ENCODE measurements around the gene GXYLT1.

DNA sequence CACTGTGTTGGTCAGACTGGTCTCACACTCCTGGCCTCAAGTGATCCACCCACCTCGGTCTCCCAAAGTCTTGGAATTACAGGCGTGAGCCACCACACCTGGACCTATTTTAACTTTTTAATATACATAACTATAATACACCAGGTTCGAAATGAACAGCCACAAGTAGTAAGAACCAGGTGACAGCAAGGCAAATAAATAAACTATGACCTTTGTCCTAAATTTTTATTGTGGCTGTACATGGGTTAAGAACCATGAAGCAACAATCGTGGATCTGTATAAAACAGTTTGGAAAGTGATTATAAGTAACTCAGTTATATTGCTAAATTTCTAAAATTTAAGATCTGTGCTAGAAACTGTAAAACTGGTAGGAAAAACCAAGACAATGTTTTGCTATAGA lies 41.5 kb downstream of the GXYLT1 start:
- TF ChIP-seq TARDBP (IDR thresholded peaks at IDR 0.05) (no peak), TCFL5 (CRISPR knock-in tag; conservative IDR thresholded peaks at IDR 0.05) (no peak), RFX5 (IDR thresholded peaks at IDR 0.05; ENCODE audit: low read depth, low read length) (no peak), TRIM28 (IDR thresholded peaks at IDR 0.05) (no peak), SETDB1 (IDR thresholded peaks at IDR 0.05; ENCODE audit: low read length) (no peak)
- TF ChIP-seq, protein P1, sequence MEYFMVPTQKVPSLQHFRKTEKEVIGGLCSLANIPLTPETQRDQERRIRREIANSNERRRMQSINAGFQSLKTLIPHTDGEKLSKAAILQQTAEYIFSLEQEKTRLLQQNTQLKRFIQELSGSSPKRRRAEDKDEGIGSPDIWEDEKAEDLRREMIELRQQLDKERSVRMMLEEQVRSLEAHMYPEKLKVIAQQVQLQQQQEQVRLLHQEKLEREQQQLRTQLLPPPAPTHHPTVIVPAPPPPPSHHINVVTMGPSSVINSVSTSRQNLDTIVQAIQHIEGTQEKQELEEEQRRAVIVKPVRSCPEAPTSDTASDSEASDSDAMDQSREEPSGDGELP (CRISPR knock-in tag; IDR thresholded peaks at IDR 0.05; ENCODE audit: borderline replicate concordance) = no peak
- TF ChIP-seq, protein P2, sequence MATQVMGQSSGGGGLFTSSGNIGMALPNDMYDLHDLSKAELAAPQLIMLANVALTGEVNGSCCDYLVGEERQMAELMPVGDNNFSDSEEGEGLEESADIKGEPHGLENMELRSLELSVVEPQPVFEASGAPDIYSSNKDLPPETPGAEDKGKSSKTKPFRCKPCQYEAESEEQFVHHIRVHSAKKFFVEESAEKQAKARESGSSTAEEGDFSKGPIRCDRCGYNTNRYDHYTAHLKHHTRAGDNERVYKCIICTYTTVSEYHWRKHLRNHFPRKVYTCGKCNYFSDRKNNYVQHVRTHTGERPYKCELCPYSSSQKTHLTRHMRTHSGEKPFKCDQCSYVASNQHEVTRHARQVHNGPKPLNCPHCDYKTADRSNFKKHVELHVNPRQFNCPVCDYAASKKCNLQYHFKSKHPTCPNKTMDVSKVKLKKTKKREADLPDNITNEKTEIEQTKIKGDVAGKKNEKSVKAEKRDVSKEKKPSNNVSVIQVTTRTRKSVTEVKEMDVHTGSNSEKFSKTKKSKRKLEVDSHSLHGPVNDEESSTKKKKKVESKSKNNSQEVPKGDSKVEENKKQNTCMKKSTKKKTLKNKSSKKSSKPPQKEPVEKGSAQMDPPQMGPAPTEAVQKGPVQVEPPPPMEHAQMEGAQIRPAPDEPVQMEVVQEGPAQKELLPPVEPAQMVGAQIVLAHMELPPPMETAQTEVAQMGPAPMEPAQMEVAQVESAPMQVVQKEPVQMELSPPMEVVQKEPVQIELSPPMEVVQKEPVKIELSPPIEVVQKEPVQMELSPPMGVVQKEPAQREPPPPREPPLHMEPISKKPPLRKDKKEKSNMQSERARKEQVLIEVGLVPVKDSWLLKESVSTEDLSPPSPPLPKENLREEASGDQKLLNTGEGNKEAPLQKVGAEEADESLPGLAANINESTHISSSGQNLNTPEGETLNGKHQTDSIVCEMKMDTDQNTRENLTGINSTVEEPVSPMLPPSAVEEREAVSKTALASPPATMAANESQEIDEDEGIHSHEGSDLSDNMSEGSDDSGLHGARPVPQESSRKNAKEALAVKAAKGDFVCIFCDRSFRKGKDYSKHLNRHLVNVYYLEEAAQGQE (IDR thresholded peaks at IDR 0.05; ENCODE audit: borderline replicate concordance) = no peak
- TF ChIP-seq, protein P2 (CRISPR knock-in tag; IDR thresholded peaks at IDR 0.05; ENCODE audit: low read depth) = no peak
